Fibroblast of mammary gland (primary cell): ENCODE data around the gene POGLUT3.

ENCODE experiments used
- DNase-seq: peaks from one replicate; pipeline ENCODE4 v3.0.0-alpha.2; 2010; ENCODE audit warnings: low read depth
- H3K4me3 ChIP-seq: 2 replicates; pipeline ENCODE4 v1.5.1; 2011; ENCODE audit warnings: low read depth, mild to moderate bottlenecking, low read length, moderate library complexity; ENCODE audit not compliant: control insufficient read depth
- CTCF ChIP-seq: conservative IDR thresholded peaks from 2 replicates; pipeline ENCODE4 v1.5.1; 2011; ENCODE audit warnings: low read depth, low read length, inconsistent platforms; ENCODE audit not compliant: control insufficient read depth, insufficient read depth

POGLUT3 gene

GRCh38 chr11:108508653-108509593 is 10.7 kb upstream of the POGLUT3 start:
- DNase-seq, result no peak
- no peak overlapping the region for H3K4me3 ChIP-seq
- no peak for TF ChIP-seq CTCF

GRCh38 chr11:108501396-108501795 is 3.2 kb upstream of the POGLUT3 start:
- DNase-seq, result peak; percentile 20
- no peak for TF ChIP-seq CTCF
- no peak overlapping the region for H3K4me3 ChIP-seq

- no peak for DNase-seq
- no peak for TF ChIP-seq CTCF
- H3K4me3 ChIP-seq, result no peak overlapping the region
Observed at GRCh38 chr11:108500721-108501120, 2.5 kb upstream of the POGLUT3 start.

GRCh38 chr11:108500169-108500568 is 2.0 kb upstream of the POGLUT3 start:
- DNase-seq, result no peak
- TF ChIP-seq CTCF, result no peak
- no peak overlapping the region for H3K4me3 ChIP-seq

- peak overlapping the region; percentile 66 for H3K4me3 ChIP-seq
Observed at GRCh38 chr11:108498816-108499408, 728 bp upstream of the POGLUT3 start.

More at GRCh38 chr11:108498816-108499408, 728 bp upstream of the POGLUT3 start:
- TF ChIP-seq CTCF, result no peak
- no peak for DNase-seq
